Mammary epithelial cell (primary cell): Measurements from ENCODE around the gene SNX1.
"Not testable (repeated sequence)": the region's sequence is repeated elsewhere in the genome, so short reads cannot be mapped to it uniquely, and the experiment has no call there.

Experiments
- EZH2 ChIP-seq: IDR thresholded peaks from 2 replicates; pipeline ENCODE4 v1.6.1; 2012; ENCODE audit warnings: low read length, inconsistent platforms, borderline replicate concordance
- TF ChIP-seq, protein P1 (sequence below), 2 donors: IDR thresholded peaks in 1 of 2; conservative IDR thresholded peaks in 1 of 2; 2 replicates each; pipeline ENCODE4 v1.5.1; 2011 to 2012; ENCODE audit warnings: inconsistent platforms in 2 of 2, low read length in 2 of 2, mild to moderate bottlenecking in 2 of 2, control low read depth in 1 of 2, low read depth in 1 of 2; ENCODE audit not compliant: insufficient read depth in 1 of 2; ENCODE audit errors: extremely low read depth in 1 of 2

GRCh38 chr15:64053674-64054073 lies 42.1 kb upstream of the SNX1 start:
- TF ChIP-seq, protein P1, sequence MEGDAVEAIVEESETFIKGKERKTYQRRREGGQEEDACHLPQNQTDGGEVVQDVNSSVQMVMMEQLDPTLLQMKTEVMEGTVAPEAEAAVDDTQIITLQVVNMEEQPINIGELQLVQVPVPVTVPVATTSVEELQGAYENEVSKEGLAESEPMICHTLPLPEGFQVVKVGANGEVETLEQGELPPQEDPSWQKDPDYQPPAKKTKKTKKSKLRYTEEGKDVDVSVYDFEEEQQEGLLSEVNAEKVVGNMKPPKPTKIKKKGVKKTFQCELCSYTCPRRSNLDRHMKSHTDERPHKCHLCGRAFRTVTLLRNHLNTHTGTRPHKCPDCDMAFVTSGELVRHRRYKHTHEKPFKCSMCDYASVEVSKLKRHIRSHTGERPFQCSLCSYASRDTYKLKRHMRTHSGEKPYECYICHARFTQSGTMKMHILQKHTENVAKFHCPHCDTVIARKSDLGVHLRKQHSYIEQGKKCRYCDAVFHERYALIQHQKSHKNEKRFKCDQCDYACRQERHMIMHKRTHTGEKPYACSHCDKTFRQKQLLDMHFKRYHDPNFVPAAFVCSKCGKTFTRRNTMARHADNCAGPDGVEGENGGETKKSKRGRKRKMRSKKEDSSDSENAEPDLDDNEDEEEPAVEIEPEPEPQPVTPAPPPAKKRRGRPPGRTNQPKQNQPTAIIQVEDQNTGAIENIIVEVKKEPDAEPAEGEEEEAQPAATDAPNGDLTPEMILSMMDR (conservative IDR thresholded peaks at IDR 0.05 in 1 of 2, IDR thresholded peaks at IDR 0.05 in 1 of 2; ENCODE audit: extremely low read depth in 1 of 2, insufficient read depth in 1 of 2, low read depth in 1 of 2, low read length in 2 of 2): not testable (repeated sequence)
- not testable (repeated sequence) for TF ChIP-seq EZH2
